H1 (cell line): ENCODE data around the gene RAB31.

Experiments used
- ASH2L ChIP-seq: fragments of 200-600, 300-600 bp; sonication (generic); IDR thresholded peaks from one replicate; pipeline ENCODE4 v1.7.1; 2017; ENCODE audit warnings: low read length
- ATF3 ChIP-seq: IDR thresholded peaks from 2 replicates; pipeline ENCODE4 v1.6.1; 2011; ENCODE audit warnings: low read depth, mild to moderate bottlenecking, low read length; ENCODE audit not compliant: insufficient read depth
- CREB1 ChIP-seq: IDR thresholded peaks from 2 replicates; pipeline ENCODE4 v1.6.1; 2012; ENCODE audit warnings: inconsistent platforms
- CTCF ChIP-seq, 3 experiments: IDR thresholded peaks; 1 replicate in 2 of 3; 2 replicates in 1 of 3; pipeline versions ENCODE4 v1.5.1 to v1.6.1; 2011; ENCODE audit warnings: low read length in 3 of 3, mild to moderate bottlenecking in 3 of 3, inconsistent platforms in 2 of 3, low read depth in 1 of 3, moderate library complexity in 1 of 3; ENCODE audit not compliant: insufficient read depth in 1 of 3; ENCODE audit errors: control extremely low read depth in 1 of 3
- GABPA ChIP-seq: IDR thresholded peaks from 2 replicates; pipeline ENCODE4 v1.6.1; 2011; ENCODE audit warnings: mild to moderate bottlenecking, low read length, moderate library complexity, borderline replicate concordance; ENCODE audit not compliant: insufficient read depth
- JUN ChIP-seq: IDR thresholded peaks from 2 replicates; pipeline ENCODE4 v1.6.1; 2011; ENCODE audit warnings: low read depth, mild to moderate bottlenecking, improper control_type of control experiment, low read length
- MAFK ChIP-seq: IDR thresholded peaks from 2 replicates; pipeline ENCODE4 v1.6.1; 2012; ENCODE audit warnings: low read depth, mild to moderate bottlenecking, improper control_type of control experiment, low read length
- POLR2AphosphoS5 ChIP-seq: IDR thresholded peaks from 2 replicates; pipeline ENCODE4 v1.6.1; 2011; ENCODE audit warnings: low read depth, low read length
- ZNF274 ChIP-seq: IDR thresholded peaks from 2 replicates; pipeline ENCODE4 v1.7.0; 2012; ENCODE audit warnings: low read length, borderline replicate concordance; ENCODE audit errors: extremely low read depth

GRCh38 chr18:9788140-9788539 lies 80.0 kb downstream of the RAB31 start:
- TF ChIP-seq JUN (no peak), CTCF (IDR thresholded peaks at IDR 0.05; ENCODE audit: control extremely low read depth in 1 of 3, insufficient read depth in 1 of 3, low read depth in 1 of 3, low read length in 3 of 3) (no peak), ASH2L (no peak), CREB1 (no peak), ATF3 (no peak), GABPA (no peak), ZNF274 (no peak), POLR2AphosphoS5 (no peak), MAFK (no peak)
